Sciatic nerve (tissue), 2 donors: ENCODE results near the gene PPFIA4. TPM values are rescaled to one million over a fixed set of nuclear protein-coding genes. Genes with fewer than 3 reads are reported as not detected.
"Not testable (repeated sequence)": the region's sequence is repeated elsewhere in the genome, so short reads cannot be mapped to it uniquely, and the experiment has no call there.

Experiments used
- ATAC-seq: fragments of 200-7000 bp; cut with Tn5 transposase; one replicate; pipeline ENCODE4 v1.9.1; 2020; ENCODE audit warnings: mild to moderate bottlenecking, moderate library complexity
- DNase-seq: peaks from one replicate; pipeline ENCODE4 v3.0.0-alpha.2; 2020; ENCODE audit warnings: low spot score
- intact Hi-C: fragments of 100-400 bp; cut with DNase I; formaldehyde crosslinking; loops from one replicate; pipeline ENCODE4 v1.14.2; 2022
- total RNA-seq: library from RNA; stranded (reverse); fragmentation: NEBNext Ultra II Directional; extraction: Animal tissue kit (Norgen Biotek cat#: 25700); gene quantifications from one replicate; pipeline ENCODE4 v1.2.1, GENCODE V29; 2021
- donor health status: DM: no; HTN: no; CAD: no.
- donor health status: DM: no; HTN: no; CAD: no.

Gene PPFIA4
- total RNA-seq, 1 donor from 2014 or later = 3.1 TPM

DNA sequence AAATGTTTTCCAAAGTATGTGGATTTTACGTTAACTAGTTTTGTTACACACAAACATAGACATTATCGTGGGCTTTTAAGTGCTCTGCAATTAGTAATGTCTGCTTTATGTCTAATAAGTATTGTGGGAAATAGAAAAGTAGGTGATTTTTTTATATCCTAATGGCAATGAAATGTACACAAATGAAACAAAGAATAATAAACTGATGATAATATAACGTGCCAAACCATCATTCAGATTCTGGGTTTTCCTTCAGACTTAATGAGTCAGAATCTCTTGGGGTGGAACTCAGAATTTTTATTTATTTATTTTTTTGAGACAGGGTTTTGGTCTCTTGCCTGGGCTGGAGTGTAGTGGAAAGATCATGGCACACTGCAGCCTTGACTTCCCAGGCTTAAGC, 17.1 kb upstream of the PPFIA4 start:
- intact Hi-C loops = no loop called here
- no peak for DNase-seq

DNA sequence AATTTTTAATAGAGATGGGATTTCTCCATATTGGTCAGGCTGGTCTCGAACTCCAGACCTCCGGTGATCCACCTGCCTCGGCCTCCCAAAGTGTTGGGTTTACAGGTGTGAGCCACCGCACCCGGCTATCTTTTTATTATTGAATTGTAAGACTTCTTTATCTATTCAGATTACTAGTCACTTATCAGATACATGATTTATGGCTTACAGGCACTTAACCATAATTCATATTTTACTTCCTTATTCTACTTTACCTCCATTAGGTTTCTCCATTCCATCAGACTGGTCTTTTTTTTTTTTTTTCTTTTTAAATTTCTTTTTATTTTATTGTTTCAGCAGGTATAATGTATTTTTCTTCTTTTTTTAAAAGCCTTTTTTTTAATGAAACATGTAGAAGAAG, 14.7 kb upstream of the PPFIA4 start:
- intact Hi-C loops = no loop called here
- ATAC-seq (no peak), DNase-seq (no peak)

More for the DNA sequence above, 17.1 kb upstream of the PPFIA4 start:
- no peak for ATAC-seq

DNA sequence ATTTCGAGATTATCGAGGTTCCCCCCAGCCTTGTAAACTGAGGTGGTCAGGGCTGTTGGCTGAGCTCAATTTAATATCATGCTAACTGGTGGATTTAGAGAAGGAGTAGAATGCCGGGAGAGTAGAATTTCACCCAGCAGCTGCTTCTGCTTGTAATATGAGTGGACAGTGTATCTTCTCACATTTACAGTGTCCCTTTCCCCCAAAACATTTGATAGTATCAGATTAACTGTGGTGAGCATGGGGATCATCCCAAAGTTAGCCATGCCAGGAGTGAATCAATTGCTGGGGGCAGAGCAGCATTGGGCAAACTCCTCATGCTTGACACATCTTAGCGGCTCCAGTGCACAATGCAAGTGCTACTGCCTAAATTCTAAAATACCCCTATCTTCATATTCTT, 9.2 kb upstream of the PPFIA4 start:
- no peak for DNase-seq
- intact Hi-C loops = no loop called here
- no peak for ATAC-seq

DNA sequence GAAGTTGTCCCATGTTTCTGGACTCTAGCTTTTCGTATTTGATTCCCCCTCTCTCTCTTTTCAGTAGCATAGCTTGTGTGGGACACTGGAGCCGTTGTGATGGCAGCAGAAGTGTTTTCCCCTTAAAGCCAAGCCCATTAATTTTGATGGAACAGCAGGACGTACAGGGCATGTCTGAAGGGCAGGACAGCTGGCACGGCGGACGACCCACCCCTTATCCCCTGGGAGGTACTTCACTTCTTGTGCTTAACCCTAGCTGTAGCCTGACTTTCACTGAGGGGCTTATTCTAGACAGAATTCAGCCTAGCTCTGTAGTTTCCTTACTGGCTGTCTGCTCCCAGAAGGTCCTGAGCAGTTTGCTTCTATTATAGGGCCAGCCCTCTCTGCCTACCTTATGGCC, 8.6 kb upstream of the PPFIA4 start:
- DNase-seq (no peak), ATAC-seq (no peak)
- intact Hi-C loops = no loop called here

DNA sequence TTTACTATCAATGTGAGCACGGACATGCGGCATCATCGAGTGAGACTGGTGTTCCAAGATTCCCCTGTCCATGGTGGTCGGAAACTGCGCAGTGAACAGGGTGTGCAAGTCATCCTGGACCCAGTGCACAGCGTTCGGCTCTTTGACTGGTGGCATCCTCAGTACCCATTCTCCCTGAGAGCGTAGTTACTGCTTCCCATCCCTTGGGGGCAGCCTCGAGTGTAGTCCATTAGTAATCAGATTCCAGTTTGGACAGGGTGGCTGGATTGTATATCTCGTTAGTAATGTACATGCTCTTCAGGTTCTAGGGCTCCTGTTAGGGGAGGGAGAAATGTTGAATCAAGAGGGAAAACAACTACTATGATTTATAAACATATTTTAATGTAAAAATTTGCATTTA, 3.4 kb upstream of the PPFIA4 start:
- ATAC-seq, DNase-seq, intact Hi-C loops: not testable (repeated sequence)

DNA sequence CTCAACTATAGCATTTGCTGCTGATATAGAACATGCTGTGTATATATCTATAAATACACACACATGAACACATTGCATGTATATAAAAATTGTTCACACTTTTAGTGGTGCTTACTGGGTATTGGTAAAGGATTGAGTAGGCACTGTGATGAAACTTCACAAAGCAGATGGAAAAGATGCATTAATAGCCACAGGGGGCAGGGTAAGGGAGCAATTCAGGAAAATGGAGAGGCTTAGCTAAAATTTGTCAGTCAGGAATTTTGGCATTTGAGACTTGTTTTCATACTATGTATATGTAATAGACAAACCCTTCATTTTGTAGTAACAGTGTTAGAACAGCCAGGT, 633 bp upstream of the PPFIA4 start:
- intact Hi-C loops = no loop called here
- DNase-seq = no peak
- no peak for ATAC-seq

DNA sequence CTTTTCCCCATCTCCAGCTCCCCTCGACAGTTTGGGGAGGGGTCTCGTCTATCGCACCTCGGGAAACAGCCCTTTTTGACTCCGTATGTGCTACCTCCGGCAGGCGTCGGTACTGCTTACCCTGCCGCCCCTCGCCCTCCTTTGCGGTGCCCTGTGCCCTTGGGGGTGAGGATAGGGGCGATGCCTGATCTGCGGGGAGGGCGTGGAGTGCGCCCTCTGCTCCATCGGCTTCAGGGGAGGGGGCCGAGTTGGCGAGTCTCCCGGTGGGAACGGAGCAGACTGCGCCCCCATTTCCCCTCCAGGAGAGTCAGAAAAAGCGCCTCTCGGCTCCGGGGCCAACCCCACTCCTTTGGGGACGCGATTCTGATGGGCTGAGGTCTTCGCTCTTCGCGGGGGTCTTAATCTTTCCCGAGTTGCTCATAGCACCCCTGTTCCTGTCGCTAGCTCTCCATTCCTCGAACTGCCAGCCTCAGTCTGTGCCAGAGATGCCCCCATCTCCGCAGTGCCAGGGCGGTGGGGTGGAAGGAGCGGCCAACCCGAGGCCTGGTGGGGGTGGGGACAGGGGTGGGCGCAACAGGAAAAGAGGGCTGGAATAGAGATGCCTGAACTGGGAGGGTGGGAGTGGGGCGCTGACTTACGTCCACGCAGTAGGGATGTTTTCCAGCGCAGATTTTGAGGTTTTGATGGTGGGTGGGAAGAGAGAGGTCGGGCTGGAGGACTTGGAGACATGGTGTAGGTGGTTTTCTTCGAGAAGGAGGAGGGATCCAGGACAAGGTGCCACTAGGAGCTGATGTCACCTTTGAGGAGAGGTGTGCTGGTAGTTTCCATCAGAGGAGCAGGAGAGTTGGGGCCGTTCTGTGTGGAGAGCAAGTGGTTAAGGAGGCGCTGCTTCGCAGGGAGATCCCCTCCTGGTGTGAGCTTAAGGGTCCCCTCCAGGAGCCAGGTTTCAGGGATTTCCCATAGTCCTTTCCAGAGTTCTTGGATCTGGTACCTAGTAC, 674 bp downstream of the PPFIA4 start:
- intact Hi-C loops = no loop called here
- DNase-seq (no peak), ATAC-seq (peak; percentile 41)

DNA sequence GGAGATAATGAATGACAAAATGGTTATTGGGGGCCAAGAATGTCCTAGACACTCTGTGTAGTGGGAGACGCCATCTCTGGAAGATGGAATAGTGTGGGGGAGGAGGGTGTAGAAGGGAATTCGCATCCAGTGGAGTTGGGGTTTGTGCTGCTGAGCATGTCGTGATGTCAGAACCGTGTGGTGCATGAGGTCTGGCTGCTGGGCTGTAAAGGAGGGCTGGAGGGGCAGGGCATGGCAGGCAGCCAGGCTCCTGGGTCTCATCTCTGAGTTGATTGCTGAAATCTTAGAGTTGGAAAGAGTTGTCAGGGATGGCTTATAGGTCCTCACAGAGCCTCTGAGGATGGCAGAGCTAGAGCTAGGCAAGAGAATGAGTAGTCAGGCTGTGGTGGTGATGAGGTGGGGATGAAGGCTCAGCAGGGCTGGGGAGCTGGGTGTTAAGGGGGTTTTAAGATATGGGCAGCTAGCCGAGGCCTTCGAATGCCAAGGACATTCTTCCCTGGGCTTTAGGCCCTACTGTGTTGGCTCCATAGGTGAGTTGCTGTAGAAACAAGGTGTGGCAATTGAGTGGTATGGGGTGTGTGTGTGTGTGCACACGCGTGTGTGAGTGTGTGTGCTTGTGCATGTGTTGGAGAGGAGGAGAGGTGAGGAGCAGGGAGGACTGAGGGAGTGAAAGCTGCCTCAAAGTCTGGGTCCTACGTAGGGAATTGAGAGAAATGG, 1.9 kb downstream of the PPFIA4 start:
- DNase-seq = no peak
- no peak for ATAC-seq
- intact Hi-C loops = no loop called here

DNA sequence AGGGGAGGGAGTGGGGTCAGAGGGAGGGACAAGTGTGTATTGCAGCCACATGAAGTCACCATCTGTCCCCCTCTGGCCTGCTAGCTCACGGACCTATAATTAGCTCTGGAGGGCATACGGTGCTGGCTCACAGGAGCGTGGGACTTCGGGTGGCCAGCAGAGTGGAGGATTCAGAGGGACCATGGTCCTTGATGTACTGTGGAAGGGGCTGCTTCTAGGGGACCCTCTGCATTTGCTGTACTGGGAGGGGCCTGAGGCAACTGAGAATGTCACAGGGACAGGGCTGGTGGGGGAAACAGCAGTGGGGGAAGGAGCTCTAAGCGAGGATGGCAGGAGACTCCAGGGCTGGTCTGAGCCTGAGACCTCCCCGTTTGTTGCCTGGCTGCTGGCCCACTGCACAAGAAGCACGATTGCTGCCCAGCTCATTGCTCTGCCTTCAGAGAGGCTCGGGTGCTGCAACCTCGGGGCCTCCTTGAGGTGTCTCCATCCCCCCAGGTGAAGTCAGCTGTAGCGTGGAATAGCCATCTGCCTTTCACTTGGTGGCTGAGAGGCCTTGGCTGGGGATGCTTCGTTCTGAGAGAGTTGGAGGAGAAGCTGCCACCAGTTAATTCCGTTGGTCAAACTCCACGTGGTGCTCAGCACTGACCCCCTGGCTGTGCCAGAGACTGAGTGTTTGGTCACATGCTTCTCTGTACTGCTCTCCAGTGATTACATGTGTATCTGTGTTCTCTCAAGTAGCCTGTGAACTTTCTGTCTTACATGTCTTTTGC, 2.7 kb downstream of the PPFIA4 start:
- intact Hi-C loops = no loop called here
- no peak for DNase-seq
- peak; percentile 17 for ATAC-seq

DNA sequence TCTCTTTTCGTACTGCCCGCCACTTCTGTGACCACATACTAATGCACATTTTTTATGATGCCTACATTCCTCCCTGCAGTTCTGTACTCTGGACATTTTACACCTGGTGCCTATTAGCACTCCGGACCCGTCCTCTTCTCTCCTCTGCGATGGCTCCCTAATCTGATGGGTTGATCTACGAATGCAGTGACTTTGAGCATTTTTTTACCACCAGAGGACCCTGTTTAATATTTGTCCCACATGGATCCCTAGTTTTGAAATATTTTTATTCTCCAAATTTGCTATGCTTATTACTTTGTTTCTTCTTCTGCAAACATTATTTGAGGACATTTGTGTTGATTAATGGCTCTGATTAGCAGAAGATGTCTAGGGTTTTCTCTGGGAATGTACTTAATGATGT, 5.2 kb downstream of the PPFIA4 start:
- intact Hi-C loops = no loop called here
- ATAC-seq (no peak), DNase-seq (no peak)

DNA sequence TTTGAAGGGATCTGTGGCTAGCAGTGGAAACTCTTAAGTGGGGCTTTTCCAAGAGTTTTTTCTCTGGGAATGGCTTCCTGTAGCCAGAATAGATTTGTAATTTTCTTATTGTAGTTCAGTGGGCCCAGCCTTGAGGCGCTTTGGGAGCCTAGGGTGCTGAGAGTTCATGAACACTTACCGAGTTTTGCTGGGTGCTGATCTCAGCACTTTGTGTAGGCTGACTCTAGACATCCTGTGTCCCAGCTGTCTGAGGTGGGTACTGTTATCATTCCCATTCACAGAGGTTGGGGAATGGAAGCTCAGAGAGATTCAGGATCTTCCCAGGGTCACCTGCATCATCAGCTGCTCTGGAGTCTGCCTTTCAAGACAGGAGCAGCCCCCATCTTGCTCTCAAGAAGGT, 7.0 kb downstream of the PPFIA4 start:
- DNase-seq (no peak), ATAC-seq (no peak)
- intact Hi-C loops = no loop called here

DNA sequence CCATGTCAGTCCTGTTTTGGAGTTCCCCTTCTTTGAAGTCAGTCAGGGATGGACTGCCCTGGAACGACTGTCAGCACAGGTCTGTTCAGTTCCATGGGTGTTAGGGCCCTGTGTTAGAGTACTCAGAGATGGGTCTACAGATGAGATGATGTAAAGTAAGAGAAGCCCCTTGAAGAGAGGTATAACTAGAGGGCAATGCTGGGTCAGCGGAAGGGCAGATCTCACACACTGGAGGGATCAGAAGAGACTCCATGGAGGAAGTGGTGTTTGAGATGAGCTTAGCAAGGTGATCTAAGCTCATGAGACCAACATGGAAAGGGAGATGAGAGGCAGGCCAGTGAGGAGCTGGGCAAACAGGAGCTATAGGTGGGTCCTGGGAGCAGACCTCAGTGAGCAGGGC, 7.6 kb downstream of the PPFIA4 start:
- DNase-seq (no peak), ATAC-seq (no peak)
- intact Hi-C loops = no loop called here

DNA sequence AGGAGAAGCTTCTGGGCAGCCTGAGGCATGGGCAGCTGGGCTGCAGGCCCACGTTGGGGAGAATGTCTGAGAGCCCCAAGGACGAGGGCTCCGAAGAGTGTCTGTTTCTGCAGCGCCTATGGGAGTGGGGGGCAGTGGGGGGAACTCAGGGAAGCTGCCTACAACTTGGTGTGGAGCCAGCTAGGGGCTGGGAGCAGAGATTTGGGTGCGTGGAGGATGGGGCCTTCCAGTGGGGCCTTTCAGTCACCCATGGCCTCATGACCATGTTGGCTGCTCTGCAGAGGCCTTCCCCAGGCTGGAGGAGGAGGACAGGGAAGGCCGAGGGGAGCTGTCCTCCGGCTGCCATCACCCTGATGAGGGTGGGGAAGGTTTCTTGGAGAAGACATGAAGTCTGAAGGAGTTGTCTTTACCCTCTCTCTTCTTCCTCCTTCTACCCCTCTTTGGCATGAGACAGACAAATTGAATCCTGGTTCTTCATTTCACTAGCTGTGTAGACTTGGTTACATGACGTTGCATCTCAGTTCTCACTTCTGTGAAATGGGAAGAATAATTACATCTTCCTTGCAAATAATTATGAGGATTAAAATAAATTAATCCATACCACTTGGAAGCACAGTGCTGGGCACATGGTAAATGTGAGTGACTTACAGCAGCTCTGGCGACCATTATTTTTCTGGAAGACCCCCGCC, 8.3 kb downstream of the PPFIA4 start:
- intact Hi-C loops = no loop called here
- ATAC-seq = no peak
- DNase-seq = no peak

DNA sequence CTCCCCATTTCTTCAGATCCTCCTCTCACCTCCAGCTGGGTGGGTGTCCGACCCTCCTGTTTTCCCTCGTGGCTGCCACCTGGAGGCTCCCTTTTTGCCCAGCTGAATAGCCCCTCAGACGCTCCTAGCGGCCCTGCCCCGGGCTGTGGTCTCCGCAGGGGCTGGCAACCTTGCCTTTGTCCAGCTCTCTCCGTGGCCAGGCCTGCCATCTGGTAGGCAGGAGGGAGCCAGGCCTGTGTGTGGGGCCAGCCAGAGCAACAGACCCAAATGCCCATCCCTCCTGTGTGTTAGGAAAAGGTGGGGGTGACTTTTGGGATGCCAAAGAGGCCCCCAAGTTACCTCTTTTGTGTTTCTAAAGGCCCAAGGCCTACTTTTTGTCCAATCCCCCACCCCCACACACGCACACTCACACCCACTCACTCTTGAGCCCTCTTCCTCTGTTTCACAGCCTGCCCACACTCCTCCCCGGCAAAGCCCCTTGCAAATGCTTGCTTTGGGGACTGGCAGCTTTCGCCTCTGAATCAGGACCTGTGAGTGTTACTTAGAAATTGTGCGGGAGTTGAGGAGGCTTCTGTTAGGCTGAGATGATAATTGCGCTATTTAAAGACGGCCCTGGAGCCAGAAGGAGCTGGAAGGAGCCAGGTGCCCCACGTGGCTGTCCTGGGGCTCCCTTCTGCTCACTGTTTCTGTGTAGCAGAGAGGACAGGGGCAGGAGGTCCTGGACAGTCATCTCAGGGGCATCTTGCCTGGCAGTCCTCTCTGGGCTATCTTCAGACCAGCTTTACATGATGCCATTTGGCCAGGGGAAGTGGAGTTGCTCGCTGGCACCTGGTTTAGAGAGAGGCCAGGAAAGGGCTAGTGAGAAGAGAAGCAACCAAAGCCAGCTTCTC, 9.1 kb downstream of the PPFIA4 start:
- ATAC-seq (no peak), DNase-seq (peak; percentile 28)
- intact Hi-C loops = no loop called here

DNA sequence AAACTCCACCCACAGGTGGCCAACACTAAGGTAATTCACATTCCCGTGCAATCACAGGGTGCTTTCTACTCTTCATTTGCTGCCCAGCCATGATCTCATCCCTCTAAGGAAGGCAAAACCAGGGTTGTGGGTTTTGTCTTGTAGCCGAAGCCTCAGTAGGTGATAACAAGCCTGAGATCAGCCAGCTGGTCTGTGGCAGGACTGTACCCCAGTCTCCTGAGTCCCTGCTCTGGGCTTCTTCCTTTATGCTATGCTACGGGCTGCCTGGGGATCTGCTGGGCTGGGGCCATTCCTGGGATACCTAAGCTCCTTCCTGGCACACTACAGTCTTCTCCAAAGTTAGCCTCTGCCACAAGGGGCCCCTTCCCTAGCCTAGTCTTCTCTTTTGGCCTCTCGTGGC, 9.8 kb downstream of the PPFIA4 start:
- ATAC-seq = no peak
- intact Hi-C loops = no loop called here
- DNase-seq = peak; percentile 33

DNA sequence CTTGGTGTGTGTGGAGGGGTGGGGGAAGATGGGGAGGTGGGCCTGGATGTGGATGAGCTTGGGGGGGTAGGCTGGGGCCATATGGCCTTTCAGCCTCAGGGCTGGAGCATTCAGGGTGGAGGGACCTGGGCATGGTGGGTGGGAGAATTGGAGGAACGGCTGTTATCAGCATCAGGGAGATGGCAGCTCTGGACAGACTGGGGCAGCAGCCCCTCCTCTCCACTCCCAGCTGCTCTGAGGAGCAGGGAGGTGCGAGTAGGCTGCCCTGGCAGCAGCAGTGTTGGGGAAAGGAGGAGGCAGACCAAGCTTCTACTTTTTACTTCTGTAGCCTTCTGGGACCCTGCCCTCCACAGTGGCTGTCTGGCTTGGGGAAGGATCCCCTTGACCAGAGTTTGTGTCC, 10.2 kb downstream of the PPFIA4 start:
- DNase-seq = peak; percentile 34
- intact Hi-C loops = no loop called here
- no peak for ATAC-seq

DNA sequence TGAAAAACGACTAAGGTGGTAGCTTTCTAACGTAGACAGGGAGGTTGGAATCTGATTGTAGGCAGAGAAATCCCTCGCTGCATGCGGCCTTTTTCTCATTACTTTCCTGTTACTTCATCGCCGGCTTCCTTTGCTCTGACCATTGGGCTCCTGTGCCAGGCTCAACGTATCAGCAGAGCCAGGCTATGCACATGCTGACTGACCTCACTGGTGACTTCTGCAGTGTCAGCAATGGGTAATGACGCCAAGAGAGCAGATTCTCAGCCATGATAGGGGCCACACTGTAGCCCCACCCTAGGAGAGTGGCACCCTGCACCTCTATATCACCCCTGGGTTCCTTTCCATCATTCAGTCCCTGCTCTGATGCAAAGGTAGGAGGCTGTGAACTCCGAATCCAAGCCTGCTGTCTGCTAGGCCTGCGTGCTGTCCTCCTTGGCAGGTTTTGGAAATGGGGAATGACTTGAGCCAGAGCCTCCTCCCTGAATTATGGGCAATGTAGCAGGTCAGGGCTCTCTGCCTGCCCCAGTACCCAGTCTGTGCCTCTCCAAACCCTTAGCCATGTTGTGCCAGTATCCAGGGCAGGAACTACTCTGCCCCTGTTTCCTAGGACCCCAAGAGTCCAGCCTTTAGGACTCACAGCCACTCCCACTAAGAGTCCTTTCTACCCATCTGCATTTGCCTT, 11.4 kb downstream of the PPFIA4 start:
- DNase-seq (peak; percentile 15), ATAC-seq (no peak)
- intact Hi-C loops = no loop called here
